Naive B cell (primary cell): ENCODE data around the gene PLAGL2. TPM values are rescaled to one million over a fixed set of nuclear protein-coding genes. Genes with fewer than 3 reads are reported as not detected.
"Not testable (repeated sequence)": the region's sequence is repeated elsewhere in the genome, so short reads cannot be mapped to it uniquely, and the experiment has no call there.

ENCODE experiments used
- ATAC-seq, 2 donors: fragments of 150-1000 bp; cut with Tn5 transposase; 2 replicates each; pipeline ENCODE4 v1.10.0; 2021; ENCODE audit warnings: low read depth in 2 of 2, mild to moderate bottlenecking in 2 of 2, moderate library complexity in 2 of 2
- DNase-seq: peaks from one replicate; pipeline ENCODE4 v3.0.0; 2022
- H3K27ac Mint-ChIP-seq, 6 donors: one replicate each; pipeline ENCODE4 v1.8.0; 2020 to 2022; ENCODE audit warnings: mild to moderate bottlenecking in 6 of 6, mixed read lengths in 6 of 6, moderate library complexity in 5 of 6, inconsistent platforms in 2 of 6
- H3K27me3 Mint-ChIP-seq, 3 donors: one replicate each; pipeline ENCODE4 v1.8.0; 2021 to 2022; ENCODE audit warnings: mixed read lengths in 3 of 3, mild to moderate bottlenecking in 1 of 3
- H3K36me3 Mint-ChIP-seq, 2 donors: one replicate each; pipeline ENCODE4 v1.8.0; 2020 to 2022; ENCODE audit warnings: mixed read lengths in 2 of 2, inconsistent platforms in 1 of 2, mild to moderate bottlenecking in 1 of 2
- H3K4me1 Mint-ChIP-seq, 3 donors: one replicate each; pipeline ENCODE4 v1.8.0; 2020 to 2022; ENCODE audit warnings: mixed read lengths in 3 of 3, inconsistent platforms in 1 of 3, mild to moderate bottlenecking in 1 of 3, moderate library complexity in 1 of 3
- H3K4me3 Mint-ChIP-seq, 8 donors: one replicate each; pipeline ENCODE4 v1.8.0; 2020 to 2022; ENCODE audit warnings: mild to moderate bottlenecking in 8 of 8, mixed read lengths in 8 of 8, moderate library complexity in 8 of 8, inconsistent platforms in 2 of 8
- H3K9me3 Mint-ChIP-seq, 7 donors: one replicate each; pipeline ENCODE4 v1.8.0; 2020 to 2022; ENCODE audit warnings: mixed read lengths in 7 of 7, mild to moderate bottlenecking in 5 of 7, inconsistent platforms in 2 of 7, moderate library complexity in 1 of 7
- polyA plus RNA-seq, 6 donors: library from polyadenylated mRNA; unstranded; fragments of 300-500 nt; fragmentation: Illumina TruSeq; gene quantifications; one replicate each; pipeline ENCODE4 v1.2.3, GENCODE V29; 2021; ENCODE audit warnings: low read depth in 6 of 6

PLAGL2 gene
- polyA plus RNA-seq, 6 donors from 2014 or later: 3.1 to 6.8 (median 3.9) TPM

DNA sequence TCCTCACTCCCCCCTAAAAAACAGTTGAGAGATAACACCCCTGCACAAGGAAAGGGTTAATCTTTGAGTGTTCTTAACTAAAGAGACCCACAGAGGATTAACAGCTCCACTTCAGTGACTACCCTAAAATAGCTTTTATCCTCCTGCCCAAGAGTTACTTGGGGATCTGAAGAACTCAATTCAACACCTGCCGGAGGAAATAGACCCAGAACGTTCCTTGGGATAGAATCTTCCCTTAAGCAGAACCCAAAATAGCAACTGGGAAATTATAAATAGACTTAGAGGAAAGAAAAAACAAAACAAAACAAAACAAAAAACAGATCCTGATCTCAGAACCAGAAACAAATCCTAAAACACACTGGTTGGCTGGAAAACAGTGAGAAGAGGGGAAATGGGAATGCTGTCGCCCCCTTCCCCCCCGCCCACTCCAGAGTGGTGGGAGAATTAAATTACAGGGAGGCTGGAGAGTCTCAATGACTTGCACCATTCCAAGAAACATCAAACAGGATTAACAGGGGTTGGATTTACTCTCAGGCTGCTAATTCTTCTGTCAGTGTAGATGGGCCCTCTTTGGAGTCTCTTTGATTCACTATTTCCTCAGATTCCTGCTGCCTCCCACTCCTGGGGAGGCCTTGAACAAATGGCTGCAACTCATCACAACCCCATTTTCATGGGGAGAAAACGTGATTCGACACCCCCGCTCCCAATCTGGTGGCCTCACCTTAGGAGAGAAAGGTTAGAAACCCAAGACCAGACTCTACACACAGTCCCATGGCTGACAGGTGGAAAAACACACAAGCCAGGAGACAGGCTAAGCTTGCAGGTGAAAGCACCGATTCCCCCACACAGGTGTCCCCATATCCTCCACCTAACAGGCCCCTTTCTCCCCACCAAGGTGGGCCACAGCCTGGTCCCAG lies 1.4 kb downstream of the PLAGL2 start:
- DNase-seq (no peak), ATAC-seq (no peak)
- H3K9me3 Mint-ChIP-seq: no peaks in the 10 kb centered on the region
- H3K36me3 Mint-ChIP-seq: peaks cover 0 to under 1% of the 10 kb centered on the region in 2 donors
- H3K27ac Mint-ChIP-seq: peak overlapping the region; percentile 92 to 98 (median 95)
- peak overlapping the region; percentile 87 to 98 (median 96) for H3K4me3 Mint-ChIP-seq
- H3K27me3 Mint-ChIP-seq: no peaks in the 10 kb centered on the region
- H3K4me1 Mint-ChIP-seq: peaks cover 65 to 78% (median 76%) of the 10 kb centered on the region in 3 donors

- H3K9me3 Mint-ChIP-seq: no peaks in the 10 kb centered on the region
- ATAC-seq (no peak), DNase-seq (no peak)
- peak overlapping the region in 7 of 8 donors; percentile 87 to 98 (median 95) for H3K4me3 Mint-ChIP-seq
- peak overlapping the region in 5 of 6 donors; percentile 19 to 79 (median 62) for H3K27ac Mint-ChIP-seq
- H3K27me3 Mint-ChIP-seq: no peaks in the 10 kb centered on the region
- peaks cover 0 to 4% of the 10 kb centered on the region in 2 donors for H3K36me3 Mint-ChIP-seq
- H3K4me1 Mint-ChIP-seq: peaks cover 59 to 73% (median 72%) of the 10 kb centered on the region in 3 donors
These were observed 2.3 kb downstream of the PLAGL2 start for GRCh38 chr20:32205110-32205842.

DNA sequence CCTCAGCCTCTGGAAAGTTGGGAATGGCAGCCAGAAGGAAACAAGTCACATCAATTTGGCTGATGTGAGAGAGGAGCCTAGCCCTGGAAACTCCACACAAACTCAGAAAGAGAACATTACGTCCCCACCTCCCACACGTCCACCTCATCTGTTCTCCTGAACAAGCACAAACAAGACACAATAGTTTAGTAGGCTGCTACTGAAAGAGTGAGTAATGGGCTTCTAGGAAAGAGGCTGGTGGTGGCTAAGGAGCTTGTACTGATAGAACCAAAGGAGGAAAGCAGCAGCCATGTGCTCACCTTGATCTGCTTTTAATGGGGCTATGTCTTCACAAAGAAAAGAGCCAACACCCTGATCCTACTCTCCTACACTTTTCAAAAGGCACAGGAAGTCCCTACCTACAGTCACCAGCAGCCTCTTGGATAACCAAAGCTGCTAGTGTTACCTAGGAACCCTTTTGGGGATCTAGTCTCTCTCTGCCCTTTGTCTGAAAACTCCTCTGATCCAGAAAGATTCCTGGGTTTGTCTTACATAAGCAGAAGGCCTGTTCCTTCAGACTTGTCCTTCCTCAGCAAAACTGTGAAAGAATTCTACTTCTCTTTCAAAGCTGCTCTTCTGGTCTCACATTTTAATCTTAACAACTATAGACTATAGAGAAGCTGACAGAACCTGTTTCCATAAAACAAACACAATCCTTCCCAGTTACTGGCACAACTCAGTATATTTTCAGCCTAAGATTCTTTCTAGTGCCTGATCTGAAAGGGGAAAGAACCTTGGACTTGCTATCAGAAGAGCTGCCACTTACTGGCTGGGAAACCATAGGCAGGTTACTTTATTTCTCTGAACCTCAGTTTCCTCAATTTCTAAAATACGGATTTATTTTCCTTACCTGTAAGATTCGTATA lies 3.1 kb downstream of the PLAGL2 start:
- Mint-ChIP-seq H3K27ac (peak overlapping the region in 2 of 6 donors; percentile 62 to 74), H3K36me3 (peaks cover 0 to 4% of the 10 kb centered on the region in 2 donors), H3K9me3 (no peaks in the 10 kb centered on the region), H3K4me3 (peak overlapping the region in 3 of 8 donors; percentile 3 to 91 (median 25)), H3K27me3 (no peaks in the 10 kb centered on the region), H3K4me1 (peaks cover 51 to 65% (median 63%) of the 10 kb centered on the region in 3 donors)
- no peak for ATAC-seq
- DNase-seq: no peak

GRCh38 chr20:32203356-32204204 lies 4.0 kb downstream of the PLAGL2 start:
- Mint-ChIP-seq H3K9me3 (no peaks in the 10 kb centered on the region), H3K27ac (peak overlapping the region in 1 of 6 donors; percentile 74), H3K27me3 (no peaks in the 10 kb centered on the region), H3K36me3 (peaks cover 0 to 4% of the 10 kb centered on the region in 2 donors), H3K4me1 (peaks cover 42 to 61% (median 59%) of the 10 kb centered on the region in 3 donors), H3K4me3 (peak overlapping the region in 2 of 8 donors; percentile 25 to 70)
- no peak for DNase-seq
- no peak for ATAC-seq

GRCh38 chr20:32201977-32202363 lies 5.6 kb downstream of the PLAGL2 start:
- no peaks in the 10 kb centered on the region for H3K9me3 Mint-ChIP-seq
- no peak overlapping the region for H3K4me3 Mint-ChIP-seq
- DNase-seq: no peak
- no peak for ATAC-seq
- peaks cover 11 to 12% of the 10 kb centered on the region in 2 donors for H3K36me3 Mint-ChIP-seq
- peaks cover 37 to 53% (median 51%) of the 10 kb centered on the region in 3 donors for H3K4me1 Mint-ChIP-seq
- peak overlapping the region in 1 of 6 donors; percentile 36 for H3K27ac Mint-ChIP-seq
- H3K27me3 Mint-ChIP-seq: no peaks in the 10 kb centered on the region

DNA sequence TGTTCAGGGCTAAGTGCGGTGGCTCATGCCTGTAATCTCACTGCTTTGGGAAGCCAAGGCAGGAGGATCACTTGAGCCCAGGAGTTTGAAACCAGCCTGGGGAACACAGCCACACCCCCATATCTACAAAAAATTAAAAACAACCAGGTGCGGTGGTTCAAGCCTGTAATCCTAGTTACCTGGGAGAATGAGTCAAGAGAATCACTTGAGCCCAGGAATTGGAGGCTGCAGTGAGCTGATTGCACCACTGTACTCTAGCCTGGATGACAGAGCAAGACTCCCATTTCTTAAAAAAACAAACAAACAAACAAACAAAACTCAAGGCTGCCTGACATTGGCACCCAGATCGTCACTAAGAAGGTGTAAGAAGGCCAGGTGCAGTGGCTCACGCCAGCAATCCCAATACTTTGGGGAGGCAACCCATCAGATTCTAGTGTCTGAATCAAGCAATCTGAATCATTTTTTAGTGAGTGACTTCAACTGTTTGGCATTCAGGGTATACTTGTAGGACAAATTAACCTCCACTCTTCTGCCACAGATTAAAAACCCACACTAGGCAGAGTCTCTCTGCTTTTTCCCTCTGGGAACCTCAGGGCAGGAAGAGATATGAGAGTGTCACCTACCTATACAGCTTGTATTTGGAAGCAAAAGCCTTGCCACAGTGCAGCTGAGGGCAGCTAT lies 6.1 kb downstream of the PLAGL2 start:
- H3K36me3 Mint-ChIP-seq: peaks cover 11 to 12% of the 10 kb centered on the region in 2 donors
- H3K27ac Mint-ChIP-seq: no peak overlapping the region
- DNase-seq: no peak
- ATAC-seq: no peak
- peaks cover 32 to 48% (median 45%) of the 10 kb centered on the region in 3 donors for H3K4me1 Mint-ChIP-seq
- H3K27me3 Mint-ChIP-seq: no peaks in the 10 kb centered on the region
- H3K4me3 Mint-ChIP-seq: no peak overlapping the region
- H3K9me3 Mint-ChIP-seq: no peaks in the 10 kb centered on the region

DNA sequence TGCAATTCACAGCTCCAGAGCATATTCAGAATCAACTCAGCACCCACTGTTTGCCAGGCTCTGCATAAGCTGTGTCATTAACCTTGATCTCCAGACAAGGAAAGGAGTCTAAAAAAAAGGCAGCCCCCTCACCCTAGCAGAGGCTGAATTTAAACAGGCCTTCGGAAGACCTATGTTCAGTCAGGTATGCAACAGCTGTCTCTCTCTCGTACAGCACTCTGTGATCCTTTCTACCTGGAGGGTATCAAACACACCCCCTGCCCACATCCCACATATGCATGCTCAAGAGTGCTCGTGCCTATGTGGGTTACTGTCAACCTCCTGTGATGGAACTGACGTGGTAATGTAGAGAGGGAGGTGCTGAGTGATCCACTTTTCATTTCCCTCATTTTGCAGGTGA lies 8.5 kb downstream of the PLAGL2 start:
- peaks cover 17 to 30% (median 23%) of the 10 kb centered on the region in 3 donors for H3K4me1 Mint-ChIP-seq
- H3K4me3 Mint-ChIP-seq: no peak overlapping the region
- no peaks in the 10 kb centered on the region for H3K9me3 Mint-ChIP-seq
- H3K27ac Mint-ChIP-seq: no peak overlapping the region
- DNase-seq: no peak
- no peak for ATAC-seq
- peaks cover 19 to 30% of the 10 kb centered on the region in 2 donors for H3K36me3 Mint-ChIP-seq
- no peaks in the 10 kb centered on the region for H3K27me3 Mint-ChIP-seq

GRCh38 chr20:32197136-32197535 lies 10.4 kb downstream of the PLAGL2 start:
- not testable (repeated sequence) for DNase-seq, ATAC-seq, H3K27me3 Mint-ChIP-seq, H3K27ac Mint-ChIP-seq, H3K4me3 Mint-ChIP-seq, H3K9me3 Mint-ChIP-seq
- Mint-ChIP-seq H3K36me3 (peaks cover 19 to 30% of the 10 kb centered on the region in 2 donors), H3K4me1 (peaks cover 8 to 17% (median 8%) of the 10 kb centered on the region in 3 donors)

- DNase-seq, H3K4me3 Mint-ChIP-seq, H3K9me3 Mint-ChIP-seq, H3K27me3 Mint-ChIP-seq, H3K27ac Mint-ChIP-seq, ATAC-seq: not testable (repeated sequence)
- peaks cover 19 to 30% of the 10 kb centered on the region in 2 donors for H3K36me3 Mint-ChIP-seq
- peaks cover 5 to 16% (median 8%) of the 10 kb centered on the region in 3 donors for H3K4me1 Mint-ChIP-seq
These were observed 10.9 kb downstream of the PLAGL2 start for GRCh38 chr20:32196613-32197012.

DNA sequence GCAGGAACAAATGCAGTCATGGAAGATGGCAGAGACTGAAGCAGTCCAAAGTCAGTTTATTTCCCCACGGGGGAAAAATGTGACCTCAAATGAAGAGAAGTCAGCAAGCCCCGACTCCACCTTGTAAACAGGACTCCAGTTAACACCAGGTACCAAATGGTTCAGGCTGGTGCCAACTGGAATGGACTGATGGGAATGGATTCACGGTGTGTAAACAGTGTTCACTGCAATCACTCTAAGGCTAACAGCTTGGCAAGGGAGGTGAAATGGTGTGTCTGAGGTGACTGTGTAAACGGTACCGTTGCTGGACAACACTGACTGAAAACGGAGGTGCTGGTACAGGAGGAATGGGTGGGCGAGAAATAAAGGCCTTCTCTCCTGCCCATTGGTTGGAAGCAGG lies 12.0 kb downstream of the PLAGL2 start:
- no peak overlapping the region for H3K4me3 Mint-ChIP-seq
- H3K9me3 Mint-ChIP-seq: no peaks in the 10 kb centered on the region
- ATAC-seq (no peak), DNase-seq (no peak)
- H3K27me3 Mint-ChIP-seq: no peaks in the 10 kb centered on the region
- peaks cover 11 to 22% (median 12%) of the 10 kb centered on the region in 3 donors for H3K4me1 Mint-ChIP-seq
- H3K36me3 Mint-ChIP-seq: peaks cover 15 to 30% of the 10 kb centered on the region in 2 donors
- H3K27ac Mint-ChIP-seq: peak overlapping the region in 1 of 6 donors; percentile 57

DNA sequence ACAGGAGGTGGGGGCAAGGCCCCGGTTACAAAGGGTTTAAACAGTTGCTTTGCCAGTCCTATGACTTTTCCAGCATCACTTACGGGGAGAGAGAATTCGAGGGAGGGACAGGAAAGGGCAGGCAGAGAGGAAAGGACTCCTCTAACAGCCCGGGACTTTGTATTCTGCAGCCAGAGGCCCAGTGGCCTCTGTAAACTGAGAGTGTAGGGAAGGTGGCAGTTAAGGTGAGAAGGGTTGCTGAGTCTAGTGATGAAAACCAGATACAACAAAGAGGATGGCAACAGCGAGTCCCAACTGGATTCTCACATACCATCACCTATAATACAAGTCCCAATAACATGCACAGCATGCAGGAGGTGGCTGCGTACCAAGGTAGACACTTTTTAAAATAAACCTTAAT lies 13.5 kb downstream of the PLAGL2 start:
- peaks cover 0 to 2% (median 0%) of the 10 kb centered on the region in 3 donors for H3K27me3 Mint-ChIP-seq
- peaks cover 18 to 30% (median 21%) of the 10 kb centered on the region in 3 donors for H3K4me1 Mint-ChIP-seq
- DNase-seq: no peak
- ATAC-seq: no peak
- H3K36me3 Mint-ChIP-seq: peaks cover 15 to 30% of the 10 kb centered on the region in 2 donors
- no peak overlapping the region for H3K4me3 Mint-ChIP-seq
- no peak overlapping the region for H3K27ac Mint-ChIP-seq
- no peaks in the 10 kb centered on the region for H3K9me3 Mint-ChIP-seq
